Measurements from ENCODE around the gene CRABP1.
"Not testable (repeated sequence)": the region's sequence is repeated elsewhere in the genome, so short reads cannot be mapped to it uniquely, and the experiment has no call there.

DNA sequence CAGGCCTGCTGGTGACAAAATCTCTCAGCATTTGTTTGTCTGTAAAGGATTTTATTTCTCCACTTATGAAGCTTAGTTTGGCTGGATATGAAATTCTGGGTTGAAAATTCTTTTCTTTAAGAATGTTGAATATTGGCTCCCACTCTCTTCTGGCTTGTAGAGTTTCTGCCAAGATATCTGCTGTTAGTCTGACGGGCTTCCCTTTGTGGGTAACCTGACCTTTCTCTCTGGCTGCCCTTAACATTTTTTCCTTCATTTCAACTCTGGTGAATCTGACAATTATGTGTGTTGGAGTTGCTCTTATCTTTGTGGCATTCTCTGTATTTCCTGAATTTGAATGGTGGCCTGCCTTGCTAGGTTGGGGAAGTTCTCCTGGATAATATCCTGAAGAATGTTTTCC lies 40.0 kb downstream of the CRABP1 start:
- TF ChIP-seq, protein P1, sequence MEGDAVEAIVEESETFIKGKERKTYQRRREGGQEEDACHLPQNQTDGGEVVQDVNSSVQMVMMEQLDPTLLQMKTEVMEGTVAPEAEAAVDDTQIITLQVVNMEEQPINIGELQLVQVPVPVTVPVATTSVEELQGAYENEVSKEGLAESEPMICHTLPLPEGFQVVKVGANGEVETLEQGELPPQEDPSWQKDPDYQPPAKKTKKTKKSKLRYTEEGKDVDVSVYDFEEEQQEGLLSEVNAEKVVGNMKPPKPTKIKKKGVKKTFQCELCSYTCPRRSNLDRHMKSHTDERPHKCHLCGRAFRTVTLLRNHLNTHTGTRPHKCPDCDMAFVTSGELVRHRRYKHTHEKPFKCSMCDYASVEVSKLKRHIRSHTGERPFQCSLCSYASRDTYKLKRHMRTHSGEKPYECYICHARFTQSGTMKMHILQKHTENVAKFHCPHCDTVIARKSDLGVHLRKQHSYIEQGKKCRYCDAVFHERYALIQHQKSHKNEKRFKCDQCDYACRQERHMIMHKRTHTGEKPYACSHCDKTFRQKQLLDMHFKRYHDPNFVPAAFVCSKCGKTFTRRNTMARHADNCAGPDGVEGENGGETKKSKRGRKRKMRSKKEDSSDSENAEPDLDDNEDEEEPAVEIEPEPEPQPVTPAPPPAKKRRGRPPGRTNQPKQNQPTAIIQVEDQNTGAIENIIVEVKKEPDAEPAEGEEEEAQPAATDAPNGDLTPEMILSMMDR (IDR thresholded peaks at IDR 0.05; ENCODE audit: insufficient read depth, low read length, poor library complexity, severe bottlenecking), result not testable (repeated sequence)
- not testable (repeated sequence) for TF ChIP-seq EZH2phosphoT487 (conservative IDR thresholded peaks at IDR 0.05; ENCODE audit: low read length)
